HFF-Myc (cell line): ENCODE results near the gene CUL4A.

Experiments
- DNase-seq: peaks from one replicate; pipeline ENCODE4 v3.0.0-alpha.2; 2011; ENCODE audit warnings: low read depth; ENCODE audit errors: extremely low read depth
- H3K4me3 ChIP-seq: replicated peaks from 2 replicates; pipeline ENCODE4 v1.5.1; 2011; ENCODE audit warnings: low read depth, mild to moderate bottlenecking, control low read depth, low read length
- TF ChIP-seq, protein P1 (sequence below): IDR thresholded peaks from 2 replicates; pipeline ENCODE4 v1.5.1; 2012; ENCODE audit warnings: mild to moderate bottlenecking, low read depth, low read length, control low read depth; ENCODE audit errors: missing control alignments

The CUL4A gene

DNA sequence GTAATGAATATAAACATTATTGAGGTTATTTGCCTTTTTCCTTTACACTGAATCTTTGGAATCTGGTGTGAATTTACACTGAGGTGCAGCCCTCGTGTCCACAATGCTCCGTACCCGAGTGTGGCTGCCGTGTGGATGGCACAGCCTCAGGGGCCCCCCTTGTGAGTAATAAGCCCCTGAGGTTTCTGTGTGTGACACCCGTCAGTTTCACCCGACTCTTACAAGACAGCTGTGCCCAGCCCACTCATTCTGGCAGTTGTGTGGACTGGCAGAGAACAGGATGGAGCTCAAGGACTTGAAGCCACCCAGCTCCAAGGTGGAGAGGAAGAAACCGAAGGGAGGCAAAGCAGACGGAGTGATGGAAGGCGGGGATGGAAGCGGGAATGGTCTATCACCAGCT is 43.1 kb upstream of the CUL4A start:
- no peak for DNase-seq

DNA sequence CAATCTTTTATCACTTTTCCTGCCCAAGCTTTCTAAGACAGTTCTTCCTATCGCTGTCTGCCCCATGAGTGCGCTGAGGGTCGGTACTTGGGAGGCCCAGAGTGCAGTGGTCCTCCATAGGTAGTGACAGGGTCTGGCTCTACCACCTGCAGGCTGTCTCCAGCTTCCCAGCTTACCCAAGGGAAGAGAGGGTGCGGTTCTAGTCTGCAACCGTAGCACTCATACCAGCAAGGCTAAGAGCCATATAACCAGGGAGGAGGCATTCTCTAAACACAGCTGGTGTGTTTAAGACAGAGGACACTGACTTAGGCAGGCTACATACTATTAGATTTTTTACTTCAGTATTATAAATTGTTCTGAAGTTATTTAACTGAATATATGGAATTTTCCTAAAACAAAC is 42.7 kb upstream of the CUL4A start:
- TF ChIP-seq, protein P1, sequence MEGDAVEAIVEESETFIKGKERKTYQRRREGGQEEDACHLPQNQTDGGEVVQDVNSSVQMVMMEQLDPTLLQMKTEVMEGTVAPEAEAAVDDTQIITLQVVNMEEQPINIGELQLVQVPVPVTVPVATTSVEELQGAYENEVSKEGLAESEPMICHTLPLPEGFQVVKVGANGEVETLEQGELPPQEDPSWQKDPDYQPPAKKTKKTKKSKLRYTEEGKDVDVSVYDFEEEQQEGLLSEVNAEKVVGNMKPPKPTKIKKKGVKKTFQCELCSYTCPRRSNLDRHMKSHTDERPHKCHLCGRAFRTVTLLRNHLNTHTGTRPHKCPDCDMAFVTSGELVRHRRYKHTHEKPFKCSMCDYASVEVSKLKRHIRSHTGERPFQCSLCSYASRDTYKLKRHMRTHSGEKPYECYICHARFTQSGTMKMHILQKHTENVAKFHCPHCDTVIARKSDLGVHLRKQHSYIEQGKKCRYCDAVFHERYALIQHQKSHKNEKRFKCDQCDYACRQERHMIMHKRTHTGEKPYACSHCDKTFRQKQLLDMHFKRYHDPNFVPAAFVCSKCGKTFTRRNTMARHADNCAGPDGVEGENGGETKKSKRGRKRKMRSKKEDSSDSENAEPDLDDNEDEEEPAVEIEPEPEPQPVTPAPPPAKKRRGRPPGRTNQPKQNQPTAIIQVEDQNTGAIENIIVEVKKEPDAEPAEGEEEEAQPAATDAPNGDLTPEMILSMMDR = no peak
- H3K4me3 ChIP-seq = no peak overlapping the region
- DNase-seq = no peak

More for the DNA sequence above, 43.1 kb upstream of the CUL4A start:
- no peak overlapping the region for H3K4me3 ChIP-seq
- TF ChIP-seq, protein P1 = no peak

DNA sequence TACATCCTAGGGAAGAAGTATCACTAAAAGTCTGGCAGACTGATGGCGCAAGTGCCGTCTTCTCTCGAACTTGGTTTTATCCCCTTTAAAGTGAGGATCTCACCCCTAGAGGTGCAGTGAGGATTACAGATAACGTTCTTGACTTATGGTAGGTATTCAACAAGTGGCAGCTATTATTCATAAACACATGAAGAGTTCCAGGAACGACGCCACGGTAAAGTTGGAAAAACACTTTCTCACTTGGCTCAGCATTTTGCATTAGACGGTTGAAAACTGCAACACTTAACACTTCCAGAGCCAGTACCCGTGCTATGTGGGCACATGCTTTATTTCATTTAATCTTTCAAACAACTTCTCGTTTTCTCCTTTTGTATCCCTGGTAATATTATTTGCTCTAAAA is 42.3 kb upstream of the CUL4A start:
- no peak overlapping the region for H3K4me3 ChIP-seq
- no peak for DNase-seq
- TF ChIP-seq, protein P1 = no peak

DNA sequence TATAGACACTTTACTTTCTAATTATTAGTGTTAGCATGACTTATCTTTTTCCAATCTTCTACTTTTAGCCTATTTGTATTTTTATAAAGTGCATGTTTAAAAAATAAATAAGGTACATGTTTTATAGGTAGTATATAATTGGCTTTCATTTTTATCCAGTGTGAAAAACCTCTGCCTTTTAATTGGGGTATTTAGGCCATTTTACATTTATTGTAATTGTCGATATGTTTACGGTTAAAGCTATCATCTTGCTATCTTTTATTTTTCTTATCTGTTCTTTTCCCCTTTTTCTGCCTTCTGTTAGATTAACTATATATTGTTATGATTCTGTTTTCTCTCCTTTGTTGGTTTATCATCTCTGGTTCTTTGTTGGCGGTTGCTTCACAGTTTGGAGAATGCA is 41.8 kb upstream of the CUL4A start:
- TF ChIP-seq, protein P1 = no peak
- no peak for DNase-seq
- no peak overlapping the region for H3K4me3 ChIP-seq

DNA sequence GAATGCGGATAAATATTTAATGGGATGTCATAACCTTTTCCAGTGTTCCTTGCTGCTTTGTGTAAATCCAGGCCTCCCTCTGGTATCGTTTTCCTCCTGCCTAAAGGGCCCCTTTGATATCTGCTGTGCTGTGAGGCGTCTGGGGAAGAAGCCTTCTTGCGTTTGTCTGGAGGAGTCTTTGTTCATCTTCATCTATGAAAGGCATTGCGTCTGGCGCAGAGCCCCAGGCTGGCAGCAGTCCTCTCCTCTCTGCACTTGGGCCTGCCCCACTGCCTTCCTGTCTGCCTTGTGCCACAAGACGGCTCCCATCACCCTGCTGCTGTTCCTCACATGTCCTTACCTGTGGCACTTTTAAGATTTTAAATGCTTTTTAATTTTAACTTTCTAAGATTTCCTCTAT is 41.2 kb upstream of the CUL4A start:
- no peak for DNase-seq
- no peak overlapping the region for H3K4me3 ChIP-seq
- TF ChIP-seq, protein P1 = no peak

DNA sequence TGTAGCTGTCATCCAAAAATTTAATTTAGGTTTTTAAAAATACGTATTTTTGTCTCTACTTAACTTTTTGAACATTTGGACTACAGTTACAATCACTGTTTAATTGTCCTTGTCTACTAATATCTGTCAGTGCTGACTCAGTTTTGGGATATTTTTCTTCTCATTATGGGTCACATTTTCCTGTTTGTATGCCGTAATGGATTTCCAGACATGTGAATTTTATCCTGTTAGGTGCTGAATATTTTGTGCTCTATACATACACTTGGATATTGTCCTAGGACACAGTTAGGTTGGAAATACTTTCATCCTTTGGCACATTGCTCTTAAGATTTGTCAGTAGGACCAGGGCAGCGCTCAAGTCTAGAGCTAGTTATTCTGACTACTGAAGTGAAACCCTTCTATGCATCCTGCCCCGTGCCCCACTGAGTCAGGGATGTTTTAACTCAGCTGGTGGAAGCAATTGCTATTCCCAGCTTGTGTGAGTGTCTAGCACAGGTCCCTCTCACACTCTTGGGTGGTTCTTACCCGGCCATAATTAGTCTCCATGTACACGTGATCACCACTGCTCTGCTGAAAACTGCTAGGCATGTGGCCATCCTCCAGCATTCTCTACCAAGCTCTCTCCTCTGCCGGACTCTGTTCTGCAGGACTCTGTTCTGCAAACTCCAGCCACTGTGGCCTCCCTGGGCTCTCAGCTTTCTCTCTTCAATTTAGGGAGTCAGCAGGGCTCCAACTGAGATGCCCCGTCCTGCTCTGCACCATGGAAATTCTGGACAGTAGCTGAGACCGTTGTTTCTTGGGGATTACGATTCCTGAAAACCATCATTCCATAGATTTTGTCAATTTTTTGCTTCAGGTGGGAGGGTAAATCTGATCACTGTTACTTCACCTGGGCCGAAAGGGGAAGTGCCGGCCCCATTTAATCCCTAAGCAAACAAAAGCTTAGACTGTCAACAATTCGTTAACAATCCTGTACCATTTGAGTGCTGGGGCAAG is 39.8 kb upstream of the CUL4A start:
- TF ChIP-seq, protein P1 = no peak
- no peak for DNase-seq
- no peak overlapping the region for H3K4me3 ChIP-seq
